Hepatocyte (in vitro differentiated cells): Measurements from ENCODE around the gene DVL1.

Experiments
- CTCF ChIP-seq: fragments of 200-600 bp; sonication (generic); IDR thresholded peaks from 2 replicates; pipeline ENCODE4 v1.5.1; 2016; ENCODE audit warnings: antibody characterized with exemption, mild to moderate bottlenecking; ENCODE audit not compliant: poor library complexity
- EZH2 ChIP-seq: fragments of 200-600 bp; sonication (generic); IDR thresholded peaks from 2 replicates; pipeline ENCODE4 v1.6.1; 2016; ENCODE audit warnings: antibody characterized with exemption, mild to moderate bottlenecking, borderline replicate concordance
- EZH2phosphoT487 ChIP-seq: fragments of 200-600 bp; sonication (generic); IDR thresholded peaks from one replicate; pipeline ENCODE4 v1.6.1; 2018; ENCODE audit warnings: antibody characterized with exemption, mild to moderate bottlenecking, low read depth, moderate library complexity; ENCODE audit not compliant: unreplicated experiment, severe bottlenecking

- TF ChIP-seq CTCF = peak; percentile 63
- TF ChIP-seq EZH2phosphoT487 = no peak
- TF ChIP-seq EZH2 = no peak
Observed at GRCh38 chr1:1349256-1350012, at the start of gene DVL1.
